AG10803 (cell line): ENCODE measurements around the gene SMCHD1.
A peak's percentile ranks its signal among the peaks of the same experiment; 100 is the strongest.
"Not testable (repeated sequence)": the region's sequence is repeated elsewhere in the genome, so short reads cannot be mapped to it uniquely, and the experiment has no call there.

Source experiments
- DNase-seq: peaks from one replicate; pipeline ENCODE4 v3.0.0; 2010; ENCODE audit warnings: low read depth
- H3K4me3 ChIP-seq: 2 replicates; pipeline ENCODE4 v1.5.1; 2011; ENCODE audit warnings: mild to moderate bottlenecking, low read length, control low read depth
- TF ChIP-seq, protein P1 (sequence below): conservative IDR thresholded peaks from 2 replicates; pipeline ENCODE4 v1.5.1; 2011; ENCODE audit warnings: mild to moderate bottlenecking, low read length, control low read depth, inconsistent platforms

SMCHD1 gene

GRCh38 chr18:2715990-2716389, 60.5 kb downstream of the SMCHD1 start:
- TF ChIP-seq, protein P1, sequence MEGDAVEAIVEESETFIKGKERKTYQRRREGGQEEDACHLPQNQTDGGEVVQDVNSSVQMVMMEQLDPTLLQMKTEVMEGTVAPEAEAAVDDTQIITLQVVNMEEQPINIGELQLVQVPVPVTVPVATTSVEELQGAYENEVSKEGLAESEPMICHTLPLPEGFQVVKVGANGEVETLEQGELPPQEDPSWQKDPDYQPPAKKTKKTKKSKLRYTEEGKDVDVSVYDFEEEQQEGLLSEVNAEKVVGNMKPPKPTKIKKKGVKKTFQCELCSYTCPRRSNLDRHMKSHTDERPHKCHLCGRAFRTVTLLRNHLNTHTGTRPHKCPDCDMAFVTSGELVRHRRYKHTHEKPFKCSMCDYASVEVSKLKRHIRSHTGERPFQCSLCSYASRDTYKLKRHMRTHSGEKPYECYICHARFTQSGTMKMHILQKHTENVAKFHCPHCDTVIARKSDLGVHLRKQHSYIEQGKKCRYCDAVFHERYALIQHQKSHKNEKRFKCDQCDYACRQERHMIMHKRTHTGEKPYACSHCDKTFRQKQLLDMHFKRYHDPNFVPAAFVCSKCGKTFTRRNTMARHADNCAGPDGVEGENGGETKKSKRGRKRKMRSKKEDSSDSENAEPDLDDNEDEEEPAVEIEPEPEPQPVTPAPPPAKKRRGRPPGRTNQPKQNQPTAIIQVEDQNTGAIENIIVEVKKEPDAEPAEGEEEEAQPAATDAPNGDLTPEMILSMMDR = no peak
- H3K4me3 ChIP-seq = no peak overlapping the region
- DNase-seq = peak; percentile 20

- TF ChIP-seq, protein P1 = no peak
- H3K4me3 ChIP-seq = no peak overlapping the region
- no peak for DNase-seq
Measured at GRCh38 chr18:2716394-2717326, 61.1 kb downstream of the SMCHD1 start.

DNA sequence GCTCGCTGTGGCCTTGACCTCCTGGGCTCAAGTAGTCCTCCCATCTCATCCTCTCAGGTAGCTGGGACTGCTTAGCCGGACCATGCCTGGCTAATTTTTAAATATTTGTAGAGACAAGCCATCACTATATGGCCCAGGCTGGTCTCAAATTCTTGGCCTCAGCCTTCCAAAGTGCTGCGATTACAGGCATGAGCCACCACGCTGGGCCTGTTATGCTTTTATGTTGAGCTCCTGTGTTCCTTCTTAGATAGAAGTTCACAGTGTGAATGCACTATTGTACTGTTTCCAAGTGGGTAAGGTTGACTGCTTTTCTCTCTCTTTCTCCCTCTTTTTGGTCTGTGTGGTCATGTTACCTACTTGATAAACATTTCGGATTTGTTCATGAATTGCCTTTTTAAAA, 61.9 kb downstream of the SMCHD1 start:
- DNase-seq = no peak
- TF ChIP-seq, protein P1 = no peak
- no peak overlapping the region for H3K4me3 ChIP-seq

GRCh38 chr18:2719040-2719439, 63.5 kb downstream of the SMCHD1 start:
- DNase-seq = no peak
- TF ChIP-seq, protein P1 = no peak
- H3K4me3 ChIP-seq = no peak overlapping the region

GRCh38 chr18:2723207-2723606, 67.7 kb downstream of the SMCHD1 start:
- DNase-seq = no peak
- TF ChIP-seq, protein P1 = no peak
- H3K4me3 ChIP-seq = no peak overlapping the region

GRCh38 chr18:2729757-2730156, 74.2 kb downstream of the SMCHD1 start:
- DNase-seq = no peak
- TF ChIP-seq, protein P1 = no peak
- H3K4me3 ChIP-seq = no peak overlapping the region

DNA sequence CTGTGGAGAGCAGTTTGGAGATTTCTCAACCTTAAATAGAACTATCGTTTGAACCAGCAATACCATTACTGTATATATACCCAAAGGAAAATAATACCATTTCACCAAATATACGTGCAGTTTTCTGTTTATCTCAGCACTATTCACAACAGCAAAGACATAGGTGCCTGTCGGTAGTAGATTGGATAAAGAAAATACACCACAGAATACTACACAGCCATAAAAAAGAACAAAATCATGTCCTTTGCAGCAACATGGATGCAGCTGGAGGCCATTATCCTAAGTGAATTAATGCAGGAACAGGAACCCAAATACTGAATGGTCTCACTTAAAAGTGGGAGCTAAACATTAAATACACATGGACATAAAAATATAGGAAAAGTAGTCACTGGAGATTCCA, 81.3 kb downstream of the SMCHD1 start:
- TF ChIP-seq, protein P1 = no peak
- no peak for DNase-seq
- no peak overlapping the region for H3K4me3 ChIP-seq

DNA sequence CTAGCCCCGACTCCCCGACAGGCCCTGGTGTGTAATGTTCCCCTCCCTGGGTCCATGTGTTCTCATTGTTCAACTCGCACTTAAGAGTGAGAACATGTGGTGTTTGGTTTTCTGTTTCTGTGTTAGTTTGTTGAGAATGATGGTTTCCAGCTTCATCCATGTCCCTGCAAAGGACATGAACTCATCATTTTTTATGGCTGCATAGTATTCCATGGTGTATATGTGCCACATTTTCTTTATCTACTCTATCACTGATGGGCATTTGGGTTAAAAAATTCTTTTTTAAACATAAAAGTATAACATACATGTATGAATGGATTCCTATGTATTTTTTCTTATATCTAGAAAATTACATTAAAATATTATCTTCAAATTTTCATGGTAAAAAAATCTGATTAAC, 84.6 kb downstream of the SMCHD1 start:
- not testable (repeated sequence) for H3K4me3 ChIP-seq, DNase-seq
